GM21381 (cell line): Measurements from ENCODE around the gene NET1.

Experiments used
- ATAC-seq: cut with Tn5 transposase; IDR thresholded peaks from one replicate; pipeline ENCODE4 v1.9.1; 2021; ENCODE audit warnings: mild to moderate bottlenecking, moderate library complexity; ENCODE audit not compliant: unreplicated experiment

The NET1 gene

DNA sequence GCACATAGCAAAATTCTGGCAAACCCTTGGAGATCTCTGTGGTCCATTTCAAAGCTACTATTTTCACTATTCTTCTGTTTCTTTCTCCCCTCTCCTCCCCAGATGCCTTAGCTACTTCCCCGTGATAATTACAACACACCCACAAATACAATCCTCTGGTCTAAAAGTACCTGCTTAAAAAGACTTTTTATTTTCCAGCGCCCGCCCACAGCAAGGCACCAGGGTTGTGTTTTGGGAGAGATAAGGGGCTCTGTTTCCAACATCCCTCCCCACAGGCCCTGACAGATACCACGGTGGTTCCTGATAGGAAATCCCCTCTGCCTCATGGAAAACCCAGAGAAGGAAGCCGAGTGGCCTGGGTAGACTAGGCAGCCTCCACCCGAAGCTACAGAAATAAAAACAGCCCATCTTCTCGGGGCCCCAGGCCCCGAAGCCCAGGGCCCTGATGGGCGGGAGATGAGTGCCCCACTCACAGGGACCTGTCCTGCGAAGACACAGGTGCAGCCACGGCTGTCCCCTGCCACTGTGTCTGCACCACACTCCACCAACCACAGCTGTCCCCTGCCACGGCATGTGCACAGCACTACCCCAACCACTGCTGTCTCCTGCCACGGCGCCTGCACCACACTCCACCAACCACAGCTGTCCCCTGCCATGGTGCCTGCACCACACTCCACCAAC is 67.3 kb downstream of the NET1 start:
- ATAC-seq: no peak

DNA sequence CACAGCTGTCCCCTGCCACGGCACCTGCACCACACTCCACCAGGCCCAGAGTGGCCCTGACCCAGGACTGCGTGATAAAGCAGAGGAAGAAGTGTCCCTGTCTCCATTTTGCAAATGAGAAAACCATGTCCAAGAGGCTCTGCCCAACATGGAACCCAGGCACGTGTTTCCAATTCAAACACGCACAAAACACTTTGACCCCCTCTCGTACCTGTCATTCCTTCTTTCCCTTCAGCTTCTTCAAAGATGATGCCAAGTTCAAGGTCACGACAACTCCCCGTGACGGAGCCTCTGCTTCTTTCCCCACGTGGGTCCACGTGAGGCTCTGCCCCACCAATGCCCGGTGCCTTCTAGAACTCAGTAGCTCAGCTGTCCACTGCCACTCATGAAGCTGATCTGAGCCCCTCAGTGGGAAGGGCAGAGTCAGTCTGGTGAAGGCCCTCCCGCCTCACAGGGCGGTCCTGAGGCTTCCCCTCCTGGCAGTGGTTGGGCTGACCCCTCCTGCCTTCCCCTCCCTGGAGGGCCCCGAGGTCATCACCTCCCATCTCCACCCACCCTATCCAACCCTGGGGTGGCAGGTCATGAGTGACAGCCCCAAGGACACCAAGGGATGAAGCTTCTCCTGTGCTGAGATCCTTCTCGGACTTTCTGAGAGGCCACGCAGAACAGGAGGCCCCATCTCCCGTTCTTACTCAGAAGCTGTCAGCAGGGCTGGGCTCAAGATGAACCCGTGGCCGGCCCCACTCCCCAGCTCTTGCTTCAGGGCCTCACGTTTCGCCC is 68.0 kb downstream of the NET1 start:
- ATAC-seq: no peak

DNA sequence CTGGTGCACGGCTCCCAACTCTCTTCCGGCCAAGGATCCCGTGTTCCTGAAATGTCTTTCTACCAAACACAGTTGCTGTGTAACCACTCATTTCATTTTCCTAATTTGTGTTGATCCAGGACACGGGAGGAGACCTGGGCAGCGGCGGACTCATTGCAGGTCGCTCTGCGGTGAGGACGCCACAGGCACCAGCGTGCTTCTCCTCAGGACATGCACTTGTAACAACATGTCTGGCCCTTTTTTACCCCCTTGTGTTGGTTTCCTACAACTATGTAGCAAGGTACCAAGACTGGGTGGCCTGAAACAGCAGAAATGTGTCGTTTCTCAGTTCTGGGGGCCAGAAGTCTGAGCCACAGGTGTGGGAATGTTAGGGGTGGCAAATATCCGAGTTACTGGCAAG is 68.8 kb downstream of the NET1 start:
- no peak for ATAC-seq

DNA sequence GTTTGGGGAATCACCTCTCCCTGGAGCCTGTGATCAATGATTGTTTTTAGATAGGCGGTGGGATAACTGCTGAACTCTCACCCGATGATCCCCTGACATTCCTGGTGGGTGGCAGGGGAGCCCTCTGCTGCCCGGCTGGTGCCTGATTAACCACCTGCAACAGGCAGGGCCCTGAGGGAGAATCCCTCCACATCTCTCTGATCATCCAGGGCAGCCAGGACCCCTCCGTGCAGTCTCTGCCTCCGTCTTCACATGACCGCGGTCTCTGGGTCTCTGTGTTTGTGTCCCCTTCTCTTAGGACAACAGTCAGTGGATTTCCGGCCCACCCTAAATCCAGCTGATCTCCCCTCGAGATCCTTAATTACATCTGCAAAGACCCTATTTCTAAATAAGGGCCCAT is 69.7 kb downstream of the NET1 start:
- no peak for ATAC-seq

DNA sequence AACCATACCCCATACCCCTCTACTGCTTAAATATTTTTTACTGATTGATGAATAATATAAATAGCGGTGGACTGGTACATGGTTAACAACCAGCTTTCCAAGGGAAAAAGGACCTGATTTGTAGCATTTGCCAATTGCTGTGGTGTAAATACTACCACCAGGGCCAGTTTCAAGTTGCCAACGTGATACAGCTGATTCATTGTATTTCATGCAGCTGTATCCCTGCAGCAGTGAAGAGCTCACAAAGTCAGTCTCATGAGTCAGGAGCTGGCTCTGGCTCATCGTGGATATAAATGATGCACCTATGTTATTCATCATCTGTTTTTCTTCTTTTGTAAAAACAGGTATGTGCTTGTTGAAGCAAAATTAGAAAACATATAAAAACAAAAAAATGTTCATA is 71.8 kb downstream of the NET1 start:
- ATAC-seq: no peak

DNA sequence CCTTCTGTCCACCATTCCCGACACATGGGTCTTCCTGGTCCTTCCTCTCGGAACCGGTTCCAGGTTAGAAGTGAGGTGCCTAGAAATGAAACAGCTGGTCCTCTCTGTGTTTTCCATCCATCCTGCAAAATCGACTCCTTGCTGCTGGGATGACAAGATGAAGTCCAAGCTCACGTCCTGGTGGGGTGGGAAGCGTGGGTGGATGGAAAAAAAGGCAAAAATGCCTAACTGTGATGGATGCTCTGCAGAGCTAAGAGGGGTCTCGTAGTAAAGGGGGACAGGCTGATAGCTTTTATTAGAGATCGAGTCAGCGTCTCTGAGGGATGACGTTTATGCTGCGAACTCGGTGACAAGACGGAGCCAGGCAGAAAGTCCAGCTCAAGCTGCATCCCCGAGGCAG is 72.9 kb downstream of the NET1 start:
- no peak for ATAC-seq

DNA sequence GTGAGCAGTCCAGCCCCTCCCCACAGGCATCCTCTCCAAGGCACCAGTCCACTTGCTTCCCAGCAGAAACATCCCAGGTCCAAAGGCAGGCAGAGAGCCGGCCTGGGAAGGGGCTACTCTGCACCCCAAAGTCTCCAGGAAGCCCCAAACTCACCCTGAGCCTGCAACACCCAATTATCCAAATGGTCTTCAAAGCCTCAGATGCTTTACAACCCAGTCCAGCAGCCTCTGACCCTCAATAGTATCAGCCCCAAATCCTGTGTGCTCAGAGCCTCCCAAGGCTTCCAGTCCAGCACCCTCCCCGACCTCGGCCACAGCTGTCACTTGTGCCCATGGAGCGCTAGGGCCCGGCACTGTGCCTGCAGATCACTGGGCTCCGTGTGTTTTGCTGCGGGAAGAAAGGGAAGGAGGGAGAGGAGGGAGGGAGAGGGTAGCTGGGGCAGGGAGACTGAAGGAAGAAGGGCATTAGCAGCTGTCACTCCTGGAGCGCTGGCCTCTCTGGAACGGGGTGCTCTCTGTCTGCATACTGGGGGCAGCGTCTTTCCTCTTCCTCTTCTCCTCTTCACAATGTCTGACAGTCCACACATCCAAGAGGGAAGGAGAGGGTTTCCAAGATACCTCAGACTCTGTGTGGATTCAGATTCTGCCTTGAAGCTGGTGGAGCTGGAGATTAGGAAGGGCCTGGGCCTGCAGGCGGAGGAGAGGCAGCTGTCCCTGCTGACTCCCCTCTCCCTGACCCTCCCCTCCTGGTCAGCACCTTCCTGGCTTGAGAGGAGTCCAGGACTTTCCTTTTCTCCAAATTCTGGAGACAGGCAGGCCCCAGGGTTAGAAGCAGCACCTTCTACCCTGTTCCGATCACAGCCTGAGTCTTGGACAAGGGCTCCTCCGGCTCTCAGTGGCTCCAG is 73.8 kb downstream of the NET1 start:
- no peak for ATAC-seq

DNA sequence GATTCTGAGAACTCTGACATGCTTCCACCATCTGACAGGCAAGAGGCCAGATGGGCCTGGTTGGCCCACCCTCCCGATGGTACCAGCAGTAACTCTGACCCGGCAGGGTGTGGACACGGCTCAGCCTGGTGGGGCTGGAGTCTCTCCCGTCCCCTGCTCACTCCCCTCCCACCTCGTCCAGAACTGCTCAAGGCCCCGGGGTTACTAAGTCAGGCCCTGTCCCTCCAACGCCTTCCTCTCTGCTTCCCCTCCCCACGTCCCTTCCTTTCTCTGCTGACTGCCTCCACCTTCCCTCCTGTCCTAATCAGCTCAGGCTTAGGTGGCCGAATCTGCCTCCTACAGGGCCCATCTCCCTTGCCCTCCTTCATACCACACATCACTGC is 74.5 kb downstream of the NET1 start:
- no peak for ATAC-seq

DNA sequence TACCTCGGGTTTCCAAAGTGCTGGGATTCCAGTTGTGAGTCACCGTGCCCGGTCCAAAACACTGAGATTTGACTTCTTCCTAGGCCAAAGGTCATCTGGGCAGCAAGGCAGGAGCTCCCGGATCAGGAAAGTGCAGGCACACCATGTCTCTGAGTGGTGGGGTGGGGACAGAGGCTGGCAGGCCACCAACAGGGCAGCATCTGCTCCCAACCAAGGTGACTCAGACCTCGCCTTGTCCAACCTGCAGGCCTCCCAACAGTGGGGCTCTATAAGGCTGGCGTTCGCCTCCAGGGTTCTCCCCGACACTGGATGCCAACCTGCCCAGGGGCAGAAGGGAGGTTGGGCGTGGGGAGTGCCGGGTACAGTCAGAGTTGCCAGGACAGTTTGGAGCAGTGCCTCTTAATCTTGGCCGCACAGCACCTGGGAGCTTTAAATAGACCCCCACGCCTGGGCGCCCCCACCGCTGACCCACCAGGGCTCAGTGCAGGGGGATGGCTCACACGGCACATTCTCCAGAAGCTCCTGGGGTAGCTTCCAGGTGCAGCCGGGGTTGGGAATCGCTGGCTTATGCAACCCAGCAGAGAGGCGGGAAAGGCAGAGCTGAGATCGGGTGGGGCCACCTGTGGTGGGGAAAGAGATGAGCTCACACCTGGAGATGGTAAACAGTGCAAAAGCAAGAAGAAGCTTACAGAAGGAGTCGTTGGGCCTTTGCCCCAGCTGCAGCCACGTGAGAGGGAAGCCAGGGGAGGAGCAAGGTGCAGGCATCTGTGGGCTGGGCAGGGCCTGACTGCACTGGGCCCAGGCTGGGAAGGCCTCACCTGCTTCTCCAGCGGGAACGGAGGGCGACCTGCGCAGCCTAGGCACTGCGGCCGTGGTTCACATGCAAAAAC is 76.2 kb downstream of the NET1 start:
- ATAC-seq: no peak

DNA sequence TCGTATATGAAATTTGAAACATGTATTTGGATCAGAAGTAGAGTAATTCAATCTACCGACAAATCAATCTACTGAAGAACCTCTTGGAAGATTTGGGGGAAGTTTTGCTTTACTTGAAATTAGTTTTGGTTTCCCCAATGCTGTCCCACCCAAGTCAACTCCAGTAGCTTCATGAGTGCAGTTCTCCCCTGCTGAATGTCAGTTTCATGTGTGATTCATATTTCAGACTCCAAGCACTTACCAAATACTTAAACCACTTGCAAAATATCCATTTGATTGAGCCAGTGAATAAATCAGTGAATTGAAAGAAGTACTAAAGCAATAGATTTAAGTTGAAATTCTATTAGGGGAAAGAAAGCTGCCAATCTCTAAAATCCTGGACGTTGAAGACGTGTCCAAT is 77.7 kb downstream of the NET1 start:
- no peak for ATAC-seq

DNA sequence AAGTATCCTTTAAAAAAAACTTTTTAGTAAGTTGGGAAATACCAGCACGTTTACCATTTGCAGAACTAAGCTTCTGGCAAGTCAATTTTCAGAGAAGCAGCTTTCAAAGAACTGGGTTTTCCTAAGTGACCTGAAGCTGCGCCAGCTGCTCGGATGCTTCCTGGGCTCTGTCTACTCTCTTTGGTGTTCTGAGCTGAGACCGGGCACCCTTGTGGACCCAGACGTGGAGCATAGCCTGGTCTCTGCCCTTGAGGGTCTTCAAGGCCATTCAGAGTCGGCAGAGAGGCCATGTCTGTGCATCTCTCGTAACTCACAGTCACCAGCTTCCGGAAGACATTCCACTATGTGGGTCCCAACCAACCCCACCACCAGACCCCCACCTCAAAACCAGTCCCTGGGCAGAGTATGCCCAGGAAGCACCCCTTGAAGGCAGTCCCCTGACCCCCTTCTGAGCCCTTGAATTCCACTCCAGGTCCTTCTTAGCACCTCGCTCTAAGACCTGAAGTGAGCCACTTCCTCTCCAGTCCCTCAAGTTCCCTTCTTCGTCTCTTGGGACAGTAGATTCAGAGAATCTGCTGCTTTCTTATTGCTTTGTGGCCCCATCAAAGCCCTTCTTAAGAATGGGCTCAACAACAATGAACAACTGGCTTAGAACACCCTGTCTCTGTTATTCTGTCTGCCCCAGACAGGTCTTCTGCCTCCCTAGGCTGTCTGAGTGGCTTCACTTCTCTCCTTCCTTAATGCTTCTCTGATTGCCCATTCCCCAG is 78.5 kb downstream of the NET1 start:
- ATAC-seq: no peak

DNA sequence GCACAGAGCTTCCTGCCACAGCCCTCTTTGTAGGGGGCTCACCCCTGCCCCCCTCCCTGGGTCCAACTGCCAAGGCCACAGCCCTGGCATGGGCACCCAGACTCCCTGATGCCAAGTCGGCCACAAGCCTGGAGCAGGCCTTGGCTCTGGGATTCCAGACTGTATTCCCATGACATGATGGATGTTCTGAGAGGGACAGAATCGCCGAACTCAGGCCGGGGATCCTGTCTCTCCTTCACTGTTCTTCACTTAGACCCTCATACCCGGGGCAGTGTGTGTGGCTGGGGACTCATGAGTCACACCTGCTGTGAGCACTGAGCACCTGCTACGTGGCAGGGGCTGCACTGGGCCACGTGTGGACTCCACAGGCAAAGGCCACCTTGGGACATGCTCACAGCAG is 79.1 kb downstream of the NET1 start:
- ATAC-seq: no peak

DNA sequence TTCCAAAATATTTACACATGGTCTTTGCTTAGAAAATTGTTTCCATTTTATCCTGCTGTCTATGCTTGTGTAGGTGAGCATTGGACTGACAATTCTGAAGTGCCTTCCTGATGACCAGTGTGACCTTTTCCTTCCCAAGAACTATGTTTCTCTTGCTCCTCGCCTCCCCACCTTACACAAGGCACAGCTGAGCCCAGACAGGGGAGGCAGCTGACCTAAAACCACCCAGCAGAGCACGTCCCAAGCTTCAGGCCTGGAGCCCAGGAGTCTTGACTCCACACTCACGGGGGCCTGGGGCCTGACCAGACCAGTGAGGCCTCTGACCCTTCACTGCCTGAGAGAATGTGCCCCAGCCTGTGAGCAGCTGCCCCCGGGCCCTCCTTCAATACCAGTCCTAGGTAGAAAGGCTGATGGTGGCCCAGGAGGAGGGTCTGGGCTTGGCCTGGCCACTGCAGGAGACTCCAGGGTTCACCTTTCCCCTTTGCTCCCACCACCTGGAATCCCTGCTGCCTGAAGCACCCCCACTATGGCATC is 80.0 kb downstream of the NET1 start:
- ATAC-seq: no peak

DNA sequence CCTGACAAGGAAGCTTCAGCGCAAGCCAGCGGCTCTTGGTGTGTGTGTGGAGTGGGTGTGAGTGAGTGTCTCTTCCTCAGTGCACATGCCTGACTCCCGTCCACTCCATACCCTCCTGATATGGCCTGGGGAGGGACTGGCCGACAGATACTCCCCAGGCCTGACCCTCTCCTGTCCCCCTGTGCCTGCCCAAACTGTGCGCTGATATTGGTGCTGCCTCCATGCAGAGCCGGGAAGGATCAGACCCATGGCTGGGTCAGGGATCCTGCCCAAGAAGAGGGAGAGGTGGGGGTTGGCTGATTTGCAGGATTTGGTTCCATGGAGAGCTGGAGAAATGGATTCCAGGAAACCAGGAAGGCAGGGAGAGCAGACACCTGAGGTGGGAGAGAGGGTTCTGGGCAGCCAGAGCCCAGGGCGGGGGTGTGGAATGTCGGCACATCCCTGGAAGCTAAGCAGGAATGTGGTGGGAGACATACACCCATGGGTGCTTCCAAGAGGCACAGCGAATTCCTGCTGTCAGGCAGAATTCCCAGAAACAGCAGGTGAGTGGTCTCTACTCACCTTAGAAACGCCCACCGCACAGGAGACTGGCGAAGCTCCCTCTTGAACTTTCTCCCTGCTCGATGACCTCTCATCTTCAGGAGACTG is 80.7 kb downstream of the NET1 start:
- ATAC-seq: no peak

DNA sequence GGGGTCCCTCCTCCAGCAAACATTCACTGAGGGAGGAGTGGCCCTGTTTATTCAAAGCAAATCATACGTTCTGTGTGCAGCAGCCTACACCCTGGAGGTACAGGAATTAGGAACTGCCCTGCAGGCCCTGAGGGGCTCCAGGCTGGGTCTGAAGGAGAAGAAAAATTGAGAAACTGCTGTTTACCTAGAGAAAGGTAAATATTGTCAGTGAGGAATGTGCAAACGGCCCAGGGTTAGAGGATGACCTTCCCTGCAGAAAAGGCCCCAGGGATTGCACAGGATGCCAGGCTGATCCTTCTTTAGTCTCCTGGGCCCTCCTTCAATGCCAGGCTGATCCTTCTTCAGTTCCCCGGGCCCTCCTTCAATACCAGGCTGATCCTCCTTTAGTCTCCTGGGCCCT is 81.3 kb downstream of the NET1 start:
- ATAC-seq: no peak

DNA sequence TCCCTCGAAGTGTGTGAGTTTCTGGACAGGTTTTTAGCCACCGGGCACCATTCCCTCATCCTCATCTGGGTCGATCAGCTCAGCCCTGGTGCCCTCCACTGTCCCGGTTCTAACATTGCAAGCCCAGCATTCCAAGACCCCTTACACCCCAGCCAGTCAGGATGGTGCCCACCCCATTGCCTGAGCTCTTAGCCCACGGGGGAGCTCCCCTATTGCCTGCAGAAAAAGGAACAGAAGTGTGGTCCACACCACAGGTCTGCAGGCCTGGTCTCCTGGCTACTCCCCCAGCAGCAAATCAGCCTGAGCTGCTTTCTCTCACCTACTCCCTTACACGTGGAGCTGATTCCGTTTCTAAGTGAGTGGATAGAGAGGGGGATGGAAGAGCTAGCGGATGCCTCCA is 82.3 kb downstream of the NET1 start:
- ATAC-seq: no peak

DNA sequence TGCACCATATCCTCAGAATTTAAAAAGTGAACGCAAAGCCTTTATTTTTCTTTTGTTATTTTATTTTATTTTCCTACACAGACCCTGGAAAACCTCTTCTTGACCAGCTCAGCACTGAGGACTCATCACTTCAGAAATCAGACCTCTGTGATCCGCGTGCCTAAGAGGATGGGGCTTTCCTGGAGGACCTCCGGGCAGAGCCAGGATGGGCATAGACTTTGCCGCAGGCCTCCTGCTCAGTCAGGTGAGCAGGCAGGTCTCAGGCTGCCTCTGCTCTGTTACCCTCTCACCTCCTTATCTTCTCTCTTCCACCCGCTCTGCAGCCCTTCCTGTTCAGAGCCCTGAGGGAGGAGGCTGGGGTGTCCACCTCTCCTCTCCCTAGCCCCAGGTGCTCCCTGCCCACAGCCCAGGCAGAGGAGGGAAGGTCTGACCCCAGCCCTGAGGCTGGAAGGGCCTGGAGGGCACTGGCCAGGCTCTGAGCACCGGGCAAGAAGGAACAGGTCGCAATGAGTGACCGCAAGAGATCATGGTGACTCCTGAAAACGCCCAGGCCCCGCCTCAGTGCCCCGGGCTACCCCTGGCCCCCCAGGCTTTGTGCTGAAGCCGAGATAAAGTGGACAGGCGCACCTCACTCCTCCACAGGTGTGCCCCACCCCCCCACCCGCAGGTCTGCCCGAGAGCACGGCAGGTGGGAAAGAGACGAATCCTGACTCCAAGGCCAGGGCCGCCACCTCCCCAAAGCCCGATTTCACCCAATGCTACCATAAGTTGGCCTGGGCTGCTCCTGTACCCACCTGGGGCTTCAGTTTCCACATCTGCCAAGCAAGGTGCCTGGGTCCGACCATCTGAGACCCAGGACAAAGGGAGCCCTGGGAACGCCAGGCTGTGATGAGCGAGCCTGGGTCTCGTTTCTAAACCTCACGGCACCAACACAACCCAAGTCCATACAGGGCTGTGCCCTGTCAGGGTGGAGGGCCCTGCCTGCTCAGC is 84.2 kb downstream of the NET1 start:
- no peak for ATAC-seq

DNA sequence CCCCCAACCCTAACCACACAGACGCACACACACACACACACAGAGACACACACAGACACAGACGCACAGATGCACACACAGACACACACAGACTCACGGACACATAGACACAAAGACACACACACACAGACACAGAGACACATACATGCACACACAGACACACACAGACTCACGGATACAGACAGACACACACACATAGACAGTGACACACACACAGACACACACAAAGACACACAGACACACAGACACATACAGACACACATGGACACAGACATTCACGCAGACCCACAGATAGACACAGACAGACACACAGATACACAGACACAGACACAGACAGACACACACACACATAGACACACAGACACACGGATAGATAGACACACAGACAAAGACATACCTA is 84.9 kb downstream of the NET1 start:
- no peak for ATAC-seq
